HL-60 (cell line): ENCODE results near the gene CREB3L1.

ENCODE experiments used
- DNase-seq, 2 experiments: peaks; one replicate each; pipeline ENCODE4 v3.0.0-alpha.2; 2010 to 2020; ENCODE audit warnings: low read depth in 1 of 2, low spot score in 1 of 2
- H3K27ac ChIP-seq: fragments of 250-450 bp; sonication (Bioruptor Pico); replicated peaks from 2 replicates; pipeline ENCODE4 v1.5.1; 2020; ENCODE audit warnings: mild to moderate bottlenecking, moderate library complexity
- H3K27me3 ChIP-seq: fragments of 250-450 bp; sonication (Bioruptor Pico); 2 replicates; pipeline ENCODE4 v1.5.1; 2021; ENCODE audit warnings: mild to moderate bottlenecking, moderate library complexity; ENCODE audit not compliant: insufficient read depth, poor library complexity, severe bottlenecking
- H3K4me3 ChIP-seq: replicated peaks from 2 replicates; pipeline ENCODE4 v1.5.1; 2011; ENCODE audit warnings: mild to moderate bottlenecking, control low read depth, low read length; ENCODE audit not compliant: insufficient read depth
- CTCF ChIP-seq: IDR thresholded peaks from one replicate; pipeline ENCODE4 v1.5.1; 2011; ENCODE audit warnings: low read length, control low read depth, inconsistent platforms; ENCODE audit not compliant: insufficient read depth
- GABPA ChIP-seq: IDR thresholded peaks from 2 replicates; pipeline ENCODE4 v1.6.1; 2012; ENCODE audit warnings: low read depth
- POLR2AphosphoS5 ChIP-seq: IDR thresholded peaks from 2 replicates; pipeline ENCODE4 v1.6.1; 2012; ENCODE audit warnings: low read depth
- REST ChIP-seq: IDR thresholded peaks from 2 replicates; pipeline ENCODE4 v1.6.1; 2012; ENCODE audit warnings: low read depth; ENCODE audit not compliant: insufficient replicate concordance
- SPI1 ChIP-seq: IDR thresholded peaks from 2 replicates; pipeline ENCODE4 v1.6.1; 2012; ENCODE audit warnings: low read depth, mild to moderate bottlenecking, borderline replicate concordance

Gene CREB3L1

GRCh38 chr11:46267930-46268329 lies 9.5 kb upstream of the CREB3L1 start:
- no peak for DNase-seq

GRCh38 chr11:46270684-46271083 lies 6.8 kb upstream of the CREB3L1 start:
- no peak overlapping the region for H3K27ac ChIP-seq
- TF ChIP-seq SPI1 (peak; percentile 19; the same call in 1 of the 2 replicates), CTCF (no peak)
- no peaks in the 10 kb centered on the region for H3K27me3 ChIP-seq
- H3K4me3 ChIP-seq, result no peak overlapping the region
- no peak for DNase-seq

More at GRCh38 chr11:46267930-46268329, 9.5 kb upstream of the CREB3L1 start:
- Histone ChIP-seq H3K27ac (no peak overlapping the region), H3K27me3 (no peaks in the 10 kb centered on the region), H3K4me3 (no peak overlapping the region)
- no peak for TF ChIP-seq REST
- no peak for TF ChIP-seq POLR2AphosphoS5
- TF ChIP-seq GABPA, result no peak
- TF ChIP-seq SPI1, result no peak
- TF ChIP-seq CTCF, result no peak

GRCh38 chr11:46271407-46271806 lies 6.1 kb upstream of the CREB3L1 start:
- no peak for TF ChIP-seq CTCF
- TF ChIP-seq GABPA, result no peak
- no peak for TF ChIP-seq SPI1
- no peak for TF ChIP-seq POLR2AphosphoS5
- no peak for TF ChIP-seq REST
- Histone ChIP-seq H3K27ac (no peak overlapping the region), H3K27me3 (peaks cover 2% of the 10 kb centered on the region), H3K4me3 (no peak overlapping the region)
- no peak for DNase-seq
